ENCODE measurements around the gene GASK1A.
"Not testable (repeated sequence)": the region's sequence is repeated elsewhere in the genome, so short reads cannot be mapped to it uniquely, and the experiment has no call there.

The GASK1A gene

GRCh38 chr3:42979044-42979972 is at the start of gene GASK1A:
Gene GASK1A, plus strand, starts transcription at chr3:42979311. Its CDS starts 332 bp downstream, at chr3:42979643.
- no peak for DNase-seq

- DNase-seq: no peak
These were observed 45.0 kb upstream of the GASK1A start for GRCh38 chr3:42934111-42934510.

DNA sequence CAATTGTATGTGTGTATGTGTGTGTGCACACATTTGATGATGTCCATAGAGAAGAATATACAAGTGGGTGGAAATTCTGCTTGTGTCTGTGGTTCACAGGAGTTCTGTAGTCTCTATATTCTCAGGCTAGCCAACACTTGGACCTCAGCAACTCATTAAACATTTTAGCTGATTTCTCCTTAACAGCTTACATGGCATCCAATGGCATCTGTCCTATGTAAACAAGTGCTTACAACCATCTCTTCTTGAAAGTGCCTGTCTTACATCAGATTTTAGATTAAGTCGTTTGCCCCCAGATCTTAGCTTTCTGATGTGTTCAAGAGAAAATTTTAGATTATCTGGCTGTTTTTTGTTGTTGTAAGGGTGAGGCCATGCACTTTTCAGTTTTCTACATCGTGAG is 44.2 kb upstream of the GASK1A start:
- no peak for DNase-seq

GRCh38 chr3:42935472-42935871 is 43.6 kb upstream of the GASK1A start:
- DNase-seq: no peak

DNA sequence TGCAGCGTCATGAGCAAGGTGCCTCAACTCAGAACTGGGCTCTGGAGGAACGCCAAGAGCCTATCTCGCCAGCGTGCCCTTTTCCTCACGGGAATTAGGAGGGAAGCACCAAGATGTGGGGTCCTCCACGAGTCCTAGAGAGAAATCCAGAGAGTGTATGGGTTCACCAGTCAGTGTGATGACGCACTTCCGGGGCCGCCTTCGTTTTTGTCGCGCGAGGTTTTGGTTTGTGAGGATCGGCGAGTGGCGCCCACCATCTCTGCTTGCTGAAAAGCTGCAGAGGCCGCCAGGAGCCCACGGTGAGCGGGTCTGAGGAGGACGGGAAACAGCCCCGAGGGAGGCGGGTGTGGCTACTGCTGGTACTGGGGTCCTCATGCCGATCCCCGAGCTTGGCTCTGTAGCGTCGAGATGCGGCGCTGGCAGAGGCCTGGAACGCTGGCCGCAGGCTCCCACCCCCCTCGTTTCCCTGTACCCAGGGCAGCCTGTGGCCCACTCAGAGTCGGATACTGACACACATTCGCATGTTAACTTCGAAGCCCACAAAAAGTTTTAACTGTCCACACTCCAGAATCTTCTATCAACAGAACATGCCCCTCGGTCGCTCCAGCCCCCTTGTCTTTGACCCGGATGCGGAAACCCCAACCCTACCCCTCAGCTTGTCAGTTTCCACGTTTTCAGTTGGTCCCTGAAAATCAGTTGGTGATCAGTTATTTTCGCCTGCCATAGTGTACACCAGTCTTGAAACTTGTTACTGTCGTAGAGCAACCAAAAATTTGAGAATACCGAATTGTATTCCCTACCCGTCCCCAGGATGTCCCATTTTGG is 42.7 kb upstream of the GASK1A start:
- no peak for DNase-seq

- no peak for DNase-seq
These were observed 41.8 kb upstream of the GASK1A start for GRCh38 chr3:42937334-42937733.

- DNase-seq: no peak
These were observed 36.4 kb upstream of the GASK1A start for GRCh38 chr3:42942693-42943092.

GRCh38 chr3:42946050-42946449 is 33.1 kb upstream of the GASK1A start:
- no peak for DNase-seq

- no peak for DNase-seq
These were observed 21.5 kb upstream of the GASK1A start for GRCh38 chr3:42957573-42957972.

GRCh38 chr3:42960282-42960681 is 18.8 kb upstream of the GASK1A start:
- no peak for DNase-seq

DNA sequence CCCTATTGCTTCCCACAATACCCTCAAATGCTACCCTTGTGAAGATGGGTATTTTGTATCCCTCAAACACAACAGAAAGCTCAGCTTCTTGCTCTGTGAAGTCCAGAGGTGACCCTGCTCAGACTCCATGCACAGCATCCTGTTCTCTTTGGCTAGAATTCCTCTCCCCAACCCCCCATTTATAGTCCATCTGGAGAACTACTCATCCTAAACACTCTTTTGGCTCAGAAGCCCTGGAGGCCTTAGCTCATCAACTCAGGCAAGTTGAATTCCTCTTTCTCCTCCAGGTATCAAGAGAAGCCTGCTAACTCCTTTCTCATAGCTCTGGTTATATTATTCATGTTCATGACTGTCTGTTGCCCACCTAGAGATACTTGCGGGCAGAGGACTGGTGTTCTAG is 18.3 kb upstream of the GASK1A start:
- no peak for DNase-seq

DNA sequence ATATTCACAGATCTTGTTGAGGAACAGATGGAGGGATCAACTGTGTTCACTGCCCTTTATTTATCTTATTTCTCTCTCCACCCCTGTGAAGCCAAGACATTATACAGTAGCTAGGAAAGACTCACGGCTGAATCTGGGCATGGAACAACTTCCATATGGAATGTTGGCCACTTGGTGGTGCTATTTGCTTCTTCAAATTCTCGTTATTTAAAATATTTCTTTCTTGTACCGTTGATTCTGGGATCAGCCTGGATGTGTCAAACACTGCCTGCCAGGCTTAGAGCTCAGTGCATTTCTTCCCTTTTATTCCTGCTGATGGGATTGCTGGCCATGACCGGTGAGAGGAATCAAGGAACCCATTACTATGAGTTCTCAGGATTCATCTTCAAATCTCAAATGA is 17.5 kb upstream of the GASK1A start:
- DNase-seq: peak; percentile 20

- DNase-seq: no peak
These were observed 15.8 kb upstream of the GASK1A start for GRCh38 chr3:42963269-42963668.

GRCh38 chr3:42964266-42964665 is 14.8 kb upstream of the GASK1A start:
- no peak for DNase-seq

DNA sequence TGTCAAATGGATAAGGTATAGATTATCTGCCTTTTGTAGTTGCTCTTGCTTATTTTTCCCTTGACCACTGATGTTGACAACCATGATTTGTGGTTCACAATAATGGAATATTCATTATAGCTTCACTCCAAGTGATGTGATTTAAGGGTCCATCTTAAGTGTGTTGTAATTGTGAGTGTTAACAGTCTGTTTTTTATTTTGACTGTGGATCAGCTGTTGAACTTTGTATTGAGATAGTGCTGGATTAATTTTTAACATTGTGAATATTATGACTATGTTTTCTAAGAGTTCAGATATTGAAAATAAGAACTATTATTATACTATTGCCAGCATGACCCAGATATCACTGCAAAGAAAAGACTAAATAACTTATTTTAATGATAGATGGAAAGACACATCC is 8.6 kb upstream of the GASK1A start:
- no peak for DNase-seq

DNA sequence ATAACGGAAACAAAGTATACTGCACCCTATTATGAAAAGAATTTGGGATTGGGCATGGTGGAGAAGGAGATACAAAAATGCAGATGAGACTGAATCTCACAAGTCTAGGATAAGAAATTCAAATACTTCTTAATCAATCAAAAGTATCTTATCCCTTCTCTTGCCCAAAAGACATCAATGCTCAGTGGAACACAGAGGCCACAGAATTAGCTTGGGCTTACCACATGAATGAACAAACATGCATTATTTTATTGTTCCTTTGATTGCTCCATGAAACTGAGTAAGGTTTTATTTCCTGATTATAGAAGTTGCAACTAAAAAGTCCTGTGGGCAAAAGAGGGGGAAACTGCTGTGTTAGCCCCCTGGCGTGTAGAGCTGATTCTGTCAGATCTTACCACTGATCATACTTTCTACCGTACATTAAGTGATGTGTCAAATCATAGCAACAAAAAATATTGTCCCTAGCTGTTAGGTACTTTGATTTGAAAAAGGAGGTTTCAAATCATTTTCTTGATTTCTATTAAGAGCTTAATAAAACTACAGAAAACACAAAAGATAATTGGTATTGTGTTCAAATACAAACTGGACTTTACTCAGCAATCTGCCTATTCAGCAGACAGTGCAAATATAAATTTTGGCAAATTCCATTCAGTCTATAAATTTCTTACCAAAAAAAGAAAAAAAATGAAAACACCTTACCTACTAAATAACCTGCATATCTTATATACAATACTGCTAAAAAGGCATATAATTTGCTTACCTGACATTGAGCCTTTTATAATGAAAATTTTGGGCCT is 7.9 kb upstream of the GASK1A start:
- DNase-seq: no peak

- not testable (repeated sequence) for DNase-seq
These were observed 4.2 kb upstream of the GASK1A start for GRCh38 chr3:42974906-42975305.

- DNase-seq: no peak
These were observed 3.7 kb upstream of the GASK1A start for GRCh38 chr3:42975456-42975855.

- DNase-seq: no peak
These were observed 3.2 kb upstream of the GASK1A start for GRCh38 chr3:42975955-42976354.

DNA sequence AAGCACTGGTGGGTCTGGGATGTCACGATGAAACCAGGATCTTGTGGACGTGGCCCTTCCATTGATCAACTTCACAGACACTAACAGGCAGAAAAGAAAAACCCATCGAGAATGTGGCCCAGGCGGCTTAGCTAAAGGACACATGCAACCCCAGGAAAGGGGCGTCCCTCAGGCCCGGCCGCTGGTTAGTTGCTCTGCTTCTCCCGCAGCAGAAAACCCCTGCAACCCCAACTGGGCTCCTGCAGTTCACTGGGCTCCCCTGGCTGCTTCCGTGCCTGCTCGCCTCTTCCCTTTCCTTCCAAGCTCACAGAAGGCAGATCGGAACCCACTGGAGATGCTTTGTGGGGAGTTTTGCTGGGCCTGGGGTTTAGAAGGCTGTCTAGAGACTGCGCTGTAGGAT is 1.1 kb downstream of the GASK1A start:
- no peak for DNase-seq

DNA sequence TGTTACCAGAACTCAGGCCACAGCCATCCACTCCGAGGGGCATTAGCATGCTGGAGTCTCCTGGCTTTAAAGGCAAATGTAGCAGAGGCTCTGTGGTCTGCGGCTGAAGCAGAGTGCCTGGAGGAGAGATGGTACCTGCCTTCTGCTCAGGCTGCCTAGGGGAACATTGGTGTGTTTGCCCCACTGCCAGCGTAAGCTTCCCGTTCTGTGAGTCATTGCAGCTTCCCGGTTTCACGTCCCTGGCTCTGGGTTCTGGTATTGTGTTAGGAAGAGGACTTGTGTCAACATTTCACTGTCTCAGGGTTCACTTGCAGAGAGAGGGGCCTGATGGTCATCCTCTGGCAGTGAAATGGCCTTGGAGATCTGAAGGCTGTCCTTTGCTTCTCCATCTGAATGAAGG is 1.8 kb downstream of the GASK1A start:
- DNase-seq: no peak

DNA sequence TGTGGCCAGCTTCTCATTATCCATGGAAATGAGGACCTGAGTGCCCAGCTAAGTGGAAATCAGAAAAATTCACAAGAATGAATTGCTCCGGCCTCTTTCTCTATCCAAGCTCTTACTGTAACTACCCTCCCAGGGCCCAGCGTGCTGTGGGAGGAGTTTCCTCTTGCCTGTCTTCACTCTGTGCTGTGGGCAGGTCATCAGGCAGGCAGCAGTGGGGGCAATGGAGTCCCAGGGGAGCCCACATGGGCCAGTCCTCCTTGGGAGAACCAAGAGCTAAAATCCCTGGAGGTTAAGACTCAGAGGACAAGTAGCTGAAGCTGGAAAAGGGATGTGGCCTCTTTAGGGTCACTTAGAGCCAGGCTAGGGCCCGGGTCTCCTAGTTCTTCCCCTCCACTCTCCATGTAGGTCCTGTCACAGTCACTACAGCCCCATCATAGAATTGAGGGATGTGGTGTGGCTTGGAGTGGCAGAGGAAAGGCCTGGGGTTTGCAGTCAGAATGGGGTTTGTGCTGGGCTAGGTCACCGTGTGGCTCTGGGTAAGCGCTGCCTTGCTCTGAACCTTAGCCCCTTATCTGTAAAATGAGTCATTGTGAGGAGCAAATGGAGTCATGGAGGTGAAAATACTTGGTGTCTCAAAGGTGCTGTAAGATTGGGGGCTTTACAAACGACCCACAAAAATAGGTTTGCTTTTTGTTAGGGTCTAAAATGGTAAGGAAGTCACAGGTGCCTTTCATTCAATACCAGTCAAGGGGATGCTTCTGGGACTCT is 3.7 kb downstream of the GASK1A start:
- no peak for DNase-seq

All from NCI-H2107 (cell line).